ENCODE results near the gene CD300LD. TPM values are rescaled to one million over a fixed set of nuclear protein-coding genes. Genes with fewer than 3 reads are reported as not detected.

CD300LD gene
- total RNA-seq, 1 donor from 2014 or later = not detected

DNA sequence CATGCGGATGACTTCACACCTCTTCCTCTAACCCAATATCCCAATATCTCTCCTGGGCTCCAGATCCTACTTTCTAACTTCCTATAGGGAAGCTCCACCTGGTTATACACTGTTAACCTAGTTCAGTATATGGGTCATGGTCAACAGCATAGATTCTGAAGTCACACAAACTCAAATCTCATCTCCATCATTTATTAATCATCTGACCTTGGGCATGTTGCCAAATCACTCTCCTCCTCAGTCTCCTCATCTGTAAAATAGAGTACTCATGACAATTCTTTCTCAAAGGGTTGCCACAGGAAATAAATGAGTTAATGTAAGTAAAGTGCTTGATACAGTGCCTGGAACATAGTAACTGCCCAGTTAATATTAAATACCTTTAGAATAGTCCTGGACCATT, 32.0 kb upstream of the CD300LD start:
- Mint-ChIP-seq H3K27me3 (ENCODE audit: low read depth) (peaks cover 86% of the 10 kb centered on the region), H3K27ac (ENCODE audit: unreplicated experiment) (no peak overlapping the region), H3K9me3 (peaks cover 4% of the 10 kb centered on the region), H3K4me3 (no peak overlapping the region), H3K4me1 (no peaks in the 10 kb centered on the region), H3K36me3 (ENCODE audit: low read depth) (no peaks in the 10 kb centered on the region)
- TF ChIP-seq, protein P1, sequence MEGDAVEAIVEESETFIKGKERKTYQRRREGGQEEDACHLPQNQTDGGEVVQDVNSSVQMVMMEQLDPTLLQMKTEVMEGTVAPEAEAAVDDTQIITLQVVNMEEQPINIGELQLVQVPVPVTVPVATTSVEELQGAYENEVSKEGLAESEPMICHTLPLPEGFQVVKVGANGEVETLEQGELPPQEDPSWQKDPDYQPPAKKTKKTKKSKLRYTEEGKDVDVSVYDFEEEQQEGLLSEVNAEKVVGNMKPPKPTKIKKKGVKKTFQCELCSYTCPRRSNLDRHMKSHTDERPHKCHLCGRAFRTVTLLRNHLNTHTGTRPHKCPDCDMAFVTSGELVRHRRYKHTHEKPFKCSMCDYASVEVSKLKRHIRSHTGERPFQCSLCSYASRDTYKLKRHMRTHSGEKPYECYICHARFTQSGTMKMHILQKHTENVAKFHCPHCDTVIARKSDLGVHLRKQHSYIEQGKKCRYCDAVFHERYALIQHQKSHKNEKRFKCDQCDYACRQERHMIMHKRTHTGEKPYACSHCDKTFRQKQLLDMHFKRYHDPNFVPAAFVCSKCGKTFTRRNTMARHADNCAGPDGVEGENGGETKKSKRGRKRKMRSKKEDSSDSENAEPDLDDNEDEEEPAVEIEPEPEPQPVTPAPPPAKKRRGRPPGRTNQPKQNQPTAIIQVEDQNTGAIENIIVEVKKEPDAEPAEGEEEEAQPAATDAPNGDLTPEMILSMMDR (conservative IDR thresholded peaks at IDR 0.05) = no peak
- DNase-seq (ENCODE audit: low read depth, low spot score) = no peak

DNA sequence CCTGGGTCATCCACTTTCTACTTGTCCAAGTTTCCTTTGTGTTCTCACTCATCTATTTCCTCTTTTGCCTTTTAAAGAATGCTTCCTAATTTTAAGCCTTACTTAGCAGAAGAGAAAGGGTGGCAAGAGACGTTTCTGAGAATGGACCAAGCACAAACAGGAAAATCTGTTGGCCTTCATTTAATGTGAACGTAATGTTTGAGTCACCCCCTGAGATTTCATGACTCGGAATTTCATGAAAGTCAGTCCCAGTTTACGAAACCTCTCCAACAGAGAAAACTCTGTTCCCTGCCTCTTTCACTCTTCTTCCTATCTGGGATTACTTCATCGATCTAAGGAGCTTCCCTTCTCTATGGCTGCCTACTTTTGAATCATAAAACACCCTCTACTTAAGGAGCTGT, 31.6 kb upstream of the CD300LD start, which contains the start of gene CD300E:
Gene CD300E (minus strand): TSS at position 46 of the 401 bp plus-strand sequence. CDS start 117 bp downstream, outside the sequence.
- H3K27ac Mint-ChIP-seq (ENCODE audit: unreplicated experiment) = no peak within 1 kb of the TSS
- no peak for DNase-seq (ENCODE audit: low read depth, low spot score)
- H3K36me3 Mint-ChIP-seq (ENCODE audit: low read depth) = no peaks in the 10 kb centered on the region
- TF ChIP-seq, protein P1 (conservative IDR thresholded peaks at IDR 0.05) = no peak
- H3K4me1 Mint-ChIP-seq = no peaks in the 10 kb centered on the region
- peaks cover 4% of the 10 kb centered on the region for H3K9me3 Mint-ChIP-seq
- no peak within 1 kb of the TSS for H3K4me3 Mint-ChIP-seq
- H3K27me3 Mint-ChIP-seq (ENCODE audit: low read depth) = peaks cover 87% of the 10 kb centered on the region

DNA sequence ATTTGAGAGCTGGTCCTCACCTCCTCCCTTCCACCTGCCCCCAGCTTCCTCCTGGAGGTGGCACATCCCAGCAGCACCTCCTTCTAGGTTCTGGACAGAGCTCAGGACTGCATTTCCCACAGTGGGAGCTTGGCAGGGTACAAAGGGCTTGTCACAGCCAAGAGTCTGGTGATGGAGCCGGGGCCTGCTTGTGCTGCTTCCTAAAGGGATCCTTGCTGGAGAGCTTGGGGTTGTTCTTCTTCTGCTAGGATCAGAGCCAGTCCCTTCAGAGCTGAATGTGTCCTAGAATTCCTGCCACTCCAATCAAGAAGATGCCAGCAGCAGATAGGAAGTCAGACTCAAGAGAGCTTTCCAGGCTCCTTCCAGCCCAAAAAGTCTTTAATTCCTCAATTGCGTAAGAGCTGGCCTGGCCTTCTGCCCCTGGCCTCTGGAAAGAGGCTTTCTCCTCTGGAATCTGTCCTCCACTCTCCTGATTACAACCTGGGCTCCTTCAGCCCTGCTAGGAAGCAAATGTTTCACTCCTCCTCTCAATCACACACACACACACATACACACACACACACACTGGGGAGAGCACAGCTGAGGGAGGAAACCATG, 27.1 kb upstream of the CD300LD start:
- Mint-ChIP-seq H3K36me3 (ENCODE audit: low read depth) (no peaks in the 10 kb centered on the region), H3K27ac (ENCODE audit: unreplicated experiment) (no peak overlapping the region), H3K27me3 (ENCODE audit: low read depth) (peaks cover 83% of the 10 kb centered on the region), H3K9me3 (no peaks in the 10 kb centered on the region), H3K4me3 (no peak overlapping the region), H3K4me1 (no peaks in the 10 kb centered on the region)
- no peak for DNase-seq (ENCODE audit: low read depth, low spot score)
- TF ChIP-seq, protein P1 (conservative IDR thresholded peaks at IDR 0.05) = no peak

DNA sequence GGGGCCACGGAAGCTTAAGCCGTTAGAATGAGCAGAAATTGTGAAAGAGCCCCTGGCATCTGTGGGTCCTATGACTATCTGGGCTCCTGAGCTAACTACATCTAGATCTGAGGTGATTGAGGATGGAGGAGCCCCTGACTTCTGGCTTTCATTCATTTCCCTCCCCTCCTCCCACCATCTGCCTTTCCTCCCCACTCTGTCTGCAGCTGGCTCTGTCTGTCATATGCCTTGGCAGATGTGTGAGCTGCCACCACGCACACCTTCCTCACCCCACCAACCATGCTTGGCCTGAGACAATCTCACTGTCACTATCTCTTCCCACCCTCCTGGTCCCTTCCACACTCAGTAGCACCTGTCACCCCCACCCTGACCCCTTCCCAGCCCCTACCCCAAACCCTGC, 26.4 kb upstream of the CD300LD start:
- Mint-ChIP-seq H3K4me1 (no peaks in the 10 kb centered on the region), H3K36me3 (ENCODE audit: low read depth) (no peaks in the 10 kb centered on the region), H3K27ac (ENCODE audit: unreplicated experiment) (no peak overlapping the region), H3K27me3 (ENCODE audit: low read depth) (peaks cover 85% of the 10 kb centered on the region), H3K9me3 (no peaks in the 10 kb centered on the region), H3K4me3 (no peak overlapping the region)
- no peak for DNase-seq (ENCODE audit: low read depth, low spot score)
- TF ChIP-seq, protein P1 (conservative IDR thresholded peaks at IDR 0.05) = no peak

DNA sequence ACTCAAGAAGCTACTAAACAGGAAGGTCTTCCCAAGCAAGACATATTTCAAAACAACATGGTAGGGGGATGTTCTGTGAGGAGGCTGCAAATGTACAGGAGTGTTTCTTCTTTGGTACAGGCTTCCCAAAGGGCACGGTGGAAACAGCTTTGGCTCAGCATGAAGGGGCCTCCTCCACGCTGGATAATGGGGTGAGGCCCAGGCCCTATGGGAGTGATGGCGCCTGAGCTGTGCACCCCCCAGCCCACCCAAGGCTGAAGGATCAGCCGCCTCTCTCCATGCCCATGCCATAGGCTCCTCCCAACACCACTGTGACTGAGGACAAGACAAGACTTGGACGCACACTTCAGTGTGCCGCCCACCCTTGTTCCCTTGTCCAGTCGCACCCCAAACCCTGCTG, 24.6 kb upstream of the CD300LD start:
- H3K36me3 Mint-ChIP-seq (ENCODE audit: low read depth) = no peaks in the 10 kb centered on the region
- H3K27ac Mint-ChIP-seq (ENCODE audit: unreplicated experiment) = no peak overlapping the region
- H3K4me1 Mint-ChIP-seq = no peaks in the 10 kb centered on the region
- TF ChIP-seq, protein P1 (conservative IDR thresholded peaks at IDR 0.05) = no peak
- no peak for DNase-seq (ENCODE audit: low read depth, low spot score)
- H3K9me3 Mint-ChIP-seq = no peaks in the 10 kb centered on the region
- no peak overlapping the region for H3K4me3 Mint-ChIP-seq
- peaks cover 81% of the 10 kb centered on the region for H3K27me3 Mint-ChIP-seq (ENCODE audit: low read depth)

Measured in neural crest cell (in vitro differentiated cells).